Non-pigmented ciliary epithelial cell (primary cell): Measurements from ENCODE around the gene ROBO1.
"Not testable (repeated sequence)": the region's sequence is repeated elsewhere in the genome, so short reads cannot be mapped to it uniquely, and the experiment has no call there.

Experiments
- DNase-seq: peaks from one replicate; pipeline ENCODE4 v3.0.0-alpha.2; 2010; ENCODE audit warnings: low read depth

The ROBO1 gene

DNA sequence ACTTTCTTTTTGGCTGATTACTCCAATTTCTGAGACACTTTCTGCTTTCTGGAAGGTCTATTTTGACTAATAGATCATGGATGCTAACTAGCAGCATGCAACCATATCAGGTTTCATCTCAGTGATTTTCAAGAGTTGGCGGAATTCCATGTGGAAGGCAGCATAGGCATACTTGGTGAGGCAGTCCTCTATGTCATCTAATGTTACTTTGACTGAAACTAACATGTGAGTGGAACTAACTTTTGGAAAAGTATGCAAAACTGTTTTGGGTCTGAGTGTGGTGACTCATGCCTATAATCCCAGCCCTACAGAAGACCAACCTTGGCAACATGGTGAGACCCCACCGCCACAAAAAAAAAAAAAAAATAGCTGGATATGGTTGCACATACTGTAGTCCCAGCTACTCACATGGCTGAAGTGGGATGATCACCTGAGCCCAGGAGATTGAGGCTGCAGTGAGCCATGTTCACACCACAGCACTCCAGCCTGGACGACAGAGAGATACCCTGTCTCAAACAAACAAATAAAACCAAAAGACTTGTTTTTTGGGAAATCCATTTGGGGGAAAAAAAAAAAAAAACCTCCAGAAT lies 1033.7 kb downstream of the ROBO1 start:
- DNase-seq = no peak

DNA sequence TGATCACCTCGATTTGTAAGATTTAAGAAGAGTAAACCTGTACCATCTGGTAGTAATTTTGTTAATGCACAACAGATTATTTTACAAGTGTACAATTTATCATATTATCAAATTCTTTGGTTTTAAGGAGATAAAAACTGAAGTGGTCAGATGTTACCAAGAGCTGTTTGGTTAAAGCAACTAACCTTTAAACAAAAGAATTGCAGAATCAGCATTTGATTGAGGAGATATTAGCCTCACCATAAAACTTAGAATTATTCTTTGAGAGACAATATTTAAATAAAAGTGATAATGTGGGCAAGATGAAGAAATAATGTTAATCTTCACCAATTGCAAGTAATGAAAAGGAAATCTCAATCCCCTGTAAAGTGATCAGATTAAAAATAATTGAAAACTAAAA lies 1034.9 kb downstream of the ROBO1 start:
- DNase-seq = no peak

DNA sequence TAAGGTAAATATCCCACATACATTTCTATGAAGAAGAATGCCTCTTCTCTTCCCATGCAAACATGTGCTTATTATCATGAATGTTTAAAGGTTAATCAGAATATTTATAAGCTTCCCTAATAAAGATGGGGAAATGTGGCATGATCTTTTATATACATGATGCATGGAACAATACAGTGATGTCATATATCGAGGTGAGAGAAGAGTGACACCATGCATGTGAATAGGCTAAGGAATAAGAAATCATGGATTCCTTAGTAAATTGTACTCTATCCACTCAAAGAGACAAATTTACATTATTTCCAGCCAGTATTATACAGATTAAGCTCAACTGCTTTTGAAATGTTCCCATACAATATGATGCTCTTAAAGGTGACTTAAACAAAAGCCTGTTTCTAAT lies 1035.3 kb downstream of the ROBO1 start:
- no peak for DNase-seq

DNA sequence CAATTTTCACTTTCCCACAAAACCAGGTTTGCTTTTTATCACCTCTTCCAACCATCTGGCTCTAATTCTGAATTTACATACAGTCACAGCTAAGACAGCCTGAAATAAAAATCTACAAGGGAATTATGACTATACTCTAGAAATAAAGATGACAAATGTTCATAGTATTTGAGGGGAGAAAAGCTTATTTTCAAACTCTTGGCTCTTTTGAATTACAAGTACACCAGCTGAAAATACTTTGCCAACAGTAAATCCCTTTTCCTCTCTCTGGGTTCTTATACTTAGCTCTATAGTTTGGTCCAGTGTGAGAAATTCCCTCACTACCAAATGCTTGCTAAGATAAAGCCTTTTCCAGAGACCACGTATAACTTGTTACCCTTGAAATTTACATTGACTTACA lies 1037.9 kb downstream of the ROBO1 start:
- no peak for DNase-seq

DNA sequence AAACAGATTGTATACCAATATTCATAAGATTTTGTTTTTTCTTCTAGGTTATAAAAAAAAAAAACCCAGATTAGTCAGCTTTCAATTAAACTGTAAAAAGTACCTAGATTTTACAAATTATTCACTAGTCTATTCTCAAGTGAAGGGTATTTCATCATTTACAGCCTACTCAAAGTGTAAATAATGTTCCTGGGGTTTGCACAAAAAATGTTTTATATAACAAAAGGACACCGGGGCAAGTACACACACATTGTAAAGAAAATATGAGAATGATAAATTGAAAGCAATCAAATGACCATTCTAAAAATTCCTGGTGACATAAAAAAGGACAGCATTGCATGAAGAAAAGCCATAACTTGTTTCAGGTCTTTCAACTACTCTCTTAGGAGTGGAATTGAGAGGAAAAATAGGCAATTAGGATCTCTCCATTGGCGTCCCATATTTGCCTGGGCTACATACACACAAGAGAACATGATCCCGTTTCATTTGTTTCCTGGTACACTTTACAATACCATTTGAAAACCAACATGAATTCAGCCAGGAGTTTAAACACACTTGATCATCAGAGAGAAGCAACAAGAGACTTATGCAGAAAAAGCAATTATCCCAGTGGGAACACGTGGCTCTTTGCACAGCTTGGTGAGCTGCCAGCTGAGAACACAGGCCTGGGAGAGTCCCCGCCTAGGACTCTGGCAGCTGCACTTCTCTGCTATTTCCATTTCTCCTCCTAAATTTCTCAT lies 1039.2 kb downstream of the ROBO1 start:
- no peak for DNase-seq

DNA sequence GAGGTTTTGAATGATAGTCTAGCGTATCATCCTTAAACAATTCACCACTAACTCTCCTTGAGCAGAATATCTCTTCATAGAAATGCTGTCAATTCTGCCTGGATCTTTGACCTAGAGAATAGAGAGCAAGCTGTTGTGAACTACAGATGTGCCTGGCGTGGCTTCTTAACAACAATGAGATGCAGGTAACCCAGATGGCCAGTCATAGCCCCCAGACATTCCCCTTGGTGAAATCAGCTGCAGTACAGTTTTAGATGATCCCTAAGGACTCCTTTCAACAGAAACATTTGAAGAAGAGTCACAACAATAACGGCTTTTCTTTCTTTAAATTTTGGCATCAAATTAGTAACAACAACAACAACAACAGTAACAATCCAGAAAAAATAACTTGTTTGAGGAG lies 1041.3 kb downstream of the ROBO1 start:
- no peak for DNase-seq

DNA sequence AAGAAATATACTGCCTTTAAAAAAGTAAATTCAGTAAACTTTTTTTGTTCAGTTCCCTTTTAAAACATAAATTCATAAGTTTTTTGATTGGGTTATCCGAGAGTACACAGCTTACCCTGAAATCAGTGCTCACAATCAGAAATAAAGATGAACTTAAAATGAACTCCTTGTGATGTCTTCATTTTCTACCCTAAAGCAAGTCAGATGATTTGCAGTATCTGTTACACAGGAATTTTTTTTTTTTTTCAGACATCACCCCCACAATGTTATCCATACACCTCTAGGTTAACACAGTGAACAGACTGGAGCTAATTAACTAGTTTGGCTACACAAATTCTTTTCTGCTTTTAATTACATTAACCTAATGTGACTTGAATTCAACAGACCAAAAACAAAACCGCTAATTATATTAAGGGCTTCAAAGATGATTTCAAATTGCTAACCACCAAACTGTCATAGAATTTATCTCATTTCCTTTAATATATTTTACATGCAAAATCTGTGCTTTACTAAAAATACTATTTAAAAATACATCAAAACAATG lies 1042.0 kb downstream of the ROBO1 start:
- no peak for DNase-seq

DNA sequence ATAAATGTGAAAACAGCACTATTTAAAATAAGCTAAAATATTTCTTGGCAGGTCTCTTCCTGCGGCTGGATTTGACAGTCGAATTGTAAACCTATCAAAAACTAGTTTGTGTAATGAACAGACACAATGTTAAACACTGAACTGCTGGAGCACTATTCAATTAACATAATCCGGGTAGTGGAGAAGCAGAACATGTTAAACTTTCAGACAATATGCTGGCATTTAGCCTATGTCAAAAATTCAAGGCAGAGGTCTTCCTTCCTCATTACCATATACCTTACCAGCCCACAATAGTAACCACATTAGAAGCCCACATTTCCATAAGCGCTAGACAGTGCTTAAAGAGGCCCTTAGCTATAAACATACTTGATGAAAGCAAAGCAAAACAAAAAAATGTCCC lies 1042.9 kb downstream of the ROBO1 start:
- DNase-seq = no peak

DNA sequence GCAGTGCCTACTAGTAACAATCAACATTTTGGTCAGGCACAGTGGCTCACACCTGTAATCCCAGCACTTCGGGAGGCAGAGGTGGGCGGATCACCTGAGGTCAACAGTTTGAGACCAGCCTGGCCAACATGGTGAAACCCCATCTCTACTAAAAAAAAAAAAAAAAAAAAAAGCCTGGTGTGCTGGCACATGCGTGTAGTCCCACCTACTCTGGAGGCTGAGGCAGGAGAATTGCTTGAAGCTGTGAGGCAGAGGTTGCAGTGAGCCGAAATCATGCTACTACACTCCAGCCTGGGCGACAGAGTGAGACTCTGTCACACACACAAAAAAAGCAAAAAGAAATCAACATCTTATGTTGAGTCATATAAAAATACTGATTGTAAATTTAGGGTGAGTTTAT lies 1043.4 kb downstream of the ROBO1 start:
- DNase-seq = not testable (repeated sequence)

DNA sequence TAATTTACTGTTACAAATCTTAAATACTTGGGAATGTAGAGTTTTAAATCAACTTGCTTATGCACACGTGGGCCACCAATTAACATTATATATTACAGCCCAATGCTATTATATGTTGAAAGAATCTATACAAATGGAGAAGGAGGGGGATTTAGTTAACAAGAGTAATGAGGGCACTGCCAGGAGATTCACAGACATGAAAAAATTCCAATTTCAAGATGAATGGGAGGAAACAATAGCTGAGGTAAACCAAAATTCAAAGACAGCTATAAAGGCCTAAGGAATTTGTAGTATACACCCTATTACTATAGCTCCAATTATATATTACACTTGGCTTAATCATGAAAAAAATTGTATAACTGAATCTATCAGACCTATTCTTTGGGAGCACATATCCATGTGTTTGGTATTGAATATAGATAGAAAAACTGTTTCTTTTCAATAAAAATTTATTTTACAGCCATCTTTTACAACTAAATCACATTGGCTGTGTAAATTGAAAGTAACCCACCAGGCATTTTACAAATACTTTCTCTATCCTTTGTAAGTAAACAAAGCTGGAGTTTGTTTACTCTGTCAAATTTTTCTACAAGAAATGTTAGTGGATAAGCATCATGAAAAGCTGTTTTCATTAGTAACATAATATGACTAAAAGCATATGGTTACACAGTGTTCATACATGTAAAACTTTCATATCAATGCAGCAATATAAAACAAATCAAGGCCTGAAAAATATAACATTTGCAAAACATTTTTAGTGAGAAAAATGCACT lies 1045.8 kb downstream of the ROBO1 start:
- DNase-seq = no peak

DNA sequence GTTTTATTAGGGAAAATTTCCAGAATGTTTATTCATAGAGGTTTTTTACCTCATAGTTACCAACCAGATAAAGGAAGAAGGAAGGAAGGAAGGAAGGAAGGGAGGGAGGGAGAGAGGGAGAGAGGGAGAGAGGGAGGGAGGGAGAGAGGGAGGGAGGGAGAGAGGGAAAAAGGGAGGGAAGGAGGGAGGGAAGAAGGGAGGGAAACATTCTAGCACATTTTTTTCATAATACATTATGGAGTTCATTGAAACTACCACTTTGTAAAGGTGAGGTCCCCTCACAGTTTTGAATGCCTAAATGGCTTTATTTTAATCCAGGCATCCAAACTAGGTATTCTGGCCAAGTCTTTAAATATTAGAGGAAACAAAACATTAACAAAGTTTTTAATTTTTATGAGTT lies 1049.1 kb downstream of the ROBO1 start:
- DNase-seq = no peak

DNA sequence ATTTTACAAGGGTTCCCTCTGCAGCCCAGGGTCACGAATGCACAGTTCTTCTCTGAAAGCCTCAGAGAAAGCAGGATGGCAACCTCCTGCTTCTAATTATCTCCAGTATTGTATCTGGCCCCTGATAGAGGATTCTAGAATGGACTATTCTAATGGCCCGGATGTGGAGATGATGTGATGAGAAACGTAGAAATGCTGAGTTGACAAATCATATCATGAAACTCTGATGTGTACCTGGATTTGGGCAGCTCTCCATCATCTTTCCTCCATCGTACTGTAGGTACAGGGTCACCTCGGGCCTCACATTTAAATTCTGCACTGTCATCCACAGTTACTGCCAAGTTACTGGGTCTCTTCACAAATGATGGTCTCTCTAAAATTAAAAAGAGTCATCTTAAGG lies 1050.8 kb downstream of the ROBO1 start:
- no peak for DNase-seq

DNA sequence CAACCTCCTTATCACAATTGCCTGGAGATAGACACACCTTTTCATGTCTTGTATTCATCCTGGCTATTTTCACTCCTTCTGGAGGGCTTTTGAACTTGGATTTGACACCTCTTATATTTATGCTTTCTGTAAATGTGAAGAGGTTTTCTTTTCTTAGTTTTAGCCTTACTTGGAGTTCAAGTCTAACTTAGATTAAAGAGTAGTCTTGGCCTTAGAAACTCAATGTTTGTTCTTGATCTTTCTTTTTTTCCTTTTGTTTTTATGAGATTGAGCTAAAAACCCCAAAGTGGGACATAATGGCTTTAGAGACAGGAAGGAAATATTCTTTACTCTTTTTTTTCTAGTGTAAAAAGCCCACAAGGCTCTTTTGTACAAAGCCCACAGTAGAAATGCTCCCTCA lies 1054.9 kb downstream of the ROBO1 start:
- no peak for DNase-seq

DNA sequence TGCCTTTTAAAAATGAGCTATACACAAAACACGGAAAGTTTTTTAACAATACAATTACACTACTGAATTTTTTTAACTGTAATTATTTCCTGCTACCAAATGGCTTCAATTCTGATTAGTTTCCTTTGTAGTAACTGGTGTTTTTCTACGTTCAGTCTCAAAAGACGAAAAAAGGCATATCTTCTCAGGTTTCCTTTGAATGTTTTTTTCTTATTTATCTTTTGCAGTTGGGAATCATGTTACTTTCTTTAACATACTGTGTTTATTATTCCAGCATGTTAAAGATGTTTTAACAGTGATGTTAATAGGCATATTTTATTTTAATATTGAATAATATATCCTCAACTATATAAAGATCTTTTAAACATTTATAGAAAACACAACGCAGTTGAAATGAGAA lies 1055.5 kb downstream of the ROBO1 start:
- no peak for DNase-seq

DNA sequence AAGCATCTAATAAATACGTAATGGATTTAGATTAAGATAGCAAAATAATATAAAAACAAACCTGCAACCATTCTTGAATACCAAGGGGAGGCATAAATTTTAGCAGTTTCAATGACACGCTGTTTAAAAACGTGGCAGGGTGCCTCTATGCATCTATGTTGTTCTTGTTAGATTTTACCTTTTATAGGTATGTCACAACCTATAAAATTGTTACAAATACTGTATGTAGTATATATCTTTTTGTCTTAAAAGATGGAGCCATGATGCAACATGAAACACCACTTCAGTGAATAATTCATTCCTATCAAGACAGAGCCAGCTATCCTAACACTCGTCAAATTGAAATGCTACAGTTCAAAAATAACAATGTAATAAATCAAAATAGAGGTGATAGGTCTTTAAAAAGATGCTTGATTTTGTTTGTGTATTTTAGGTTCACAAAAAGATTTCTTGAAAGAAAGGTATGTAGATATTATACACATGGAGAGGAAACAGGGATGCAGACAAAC lies 1059.2 kb downstream of the ROBO1 start:
- no peak for DNase-seq

DNA sequence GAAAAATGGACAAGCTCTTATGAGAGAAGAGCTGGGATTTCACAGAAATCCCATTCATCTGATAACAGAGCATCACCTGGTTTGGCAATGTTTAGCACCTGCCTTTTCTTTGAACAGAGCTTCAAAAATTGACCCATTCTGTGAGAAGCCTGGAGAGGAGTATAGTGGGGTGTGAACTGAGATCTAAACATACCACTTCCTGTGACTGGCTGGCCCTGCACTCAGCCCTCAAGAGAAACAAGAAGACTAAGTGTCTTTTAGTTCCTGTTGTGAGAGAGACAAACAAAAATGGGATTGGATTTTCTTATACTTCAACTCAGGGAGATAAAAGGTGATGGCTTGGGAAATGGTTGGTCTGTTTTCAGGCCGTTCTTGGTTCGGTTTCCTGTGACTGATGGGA lies 1060.2 kb downstream of the ROBO1 start:
- DNase-seq = no peak

DNA sequence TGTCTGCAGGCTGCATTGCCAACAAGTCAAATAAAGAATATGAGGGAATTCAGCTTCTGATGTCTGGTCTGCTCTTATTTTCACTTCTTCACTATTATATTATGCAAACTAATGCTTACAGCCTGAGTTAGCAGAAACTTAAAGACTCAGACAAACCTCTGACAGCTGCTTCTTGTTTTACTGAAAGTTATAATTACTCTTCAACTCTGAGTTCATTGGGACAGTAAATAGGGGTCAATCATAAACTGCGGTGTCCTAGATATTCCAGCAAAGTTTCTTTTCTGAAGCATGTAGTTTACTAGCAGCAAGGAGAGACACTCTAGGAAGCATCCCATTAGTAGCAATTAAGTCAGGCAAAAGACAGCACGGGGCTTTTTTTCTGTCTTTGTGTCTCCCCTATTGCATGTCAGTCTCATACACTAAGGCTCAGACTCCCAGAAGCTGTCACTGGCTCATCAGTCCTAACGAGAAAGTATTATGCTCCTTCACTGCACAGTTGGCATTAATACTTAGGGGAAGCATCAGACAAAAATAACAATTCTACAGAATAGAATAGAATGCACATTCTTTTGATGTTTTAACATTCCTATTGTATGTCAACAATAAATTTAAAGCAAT lies 1060.8 kb downstream of the ROBO1 start:
- no peak for DNase-seq

DNA sequence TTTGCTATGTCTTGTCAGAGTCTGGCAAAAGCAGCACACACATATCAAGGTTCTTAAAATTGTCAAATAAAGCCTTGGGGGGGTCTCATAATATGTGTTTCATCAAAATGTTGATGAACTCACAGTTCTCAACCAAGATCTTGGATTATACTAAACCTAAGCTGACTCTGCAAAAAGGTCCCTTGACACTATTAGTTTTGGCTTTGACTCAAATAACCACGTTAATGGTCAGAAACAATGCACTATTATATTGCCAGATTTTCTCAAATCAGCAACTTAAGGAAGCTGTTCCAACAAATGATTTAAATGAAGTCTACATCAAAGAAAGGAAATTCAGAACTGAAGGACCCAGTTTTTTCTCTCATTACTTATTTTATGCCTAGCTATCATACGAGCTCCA lies 1063.9 kb downstream of the ROBO1 start:
- no peak for DNase-seq

DNA sequence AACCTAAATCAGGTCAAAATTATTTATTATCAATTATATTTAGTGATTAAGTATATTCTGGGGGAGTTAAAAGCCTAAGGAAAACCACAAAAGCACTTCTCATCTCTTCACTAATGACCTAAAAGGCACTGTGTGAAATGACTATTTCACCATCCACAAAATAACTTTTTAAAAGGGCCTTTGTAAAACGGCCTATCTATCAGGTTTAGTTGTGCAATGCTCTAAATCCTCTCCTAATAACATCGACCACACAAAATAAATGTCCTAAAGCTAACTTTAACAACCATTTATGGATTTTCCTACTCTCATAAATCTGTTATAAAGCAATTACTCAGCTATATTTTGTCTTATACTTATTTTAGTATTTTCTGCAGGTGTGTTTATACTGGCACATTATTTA lies 1066.3 kb downstream of the ROBO1 start:
- DNase-seq = no peak

DNA sequence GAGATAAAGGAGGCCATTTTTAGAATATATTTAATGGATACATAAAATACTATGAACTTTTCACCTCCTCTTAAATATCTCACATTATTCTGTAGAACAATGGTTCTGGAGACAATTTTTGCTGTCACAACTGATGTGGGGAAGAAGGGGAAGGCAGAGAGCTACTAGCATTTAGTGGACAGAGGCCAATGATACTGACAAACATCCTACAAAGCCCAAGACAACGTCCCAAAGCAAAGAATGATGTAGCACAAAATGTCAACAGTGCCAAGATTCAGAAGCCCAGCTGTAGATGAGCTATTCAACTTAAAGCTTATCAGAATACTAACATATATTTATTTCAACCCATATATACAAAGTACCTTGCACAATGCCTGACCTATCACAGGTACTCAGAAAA lies 1069.4 kb downstream of the ROBO1 start:
- no peak for DNase-seq

DNA sequence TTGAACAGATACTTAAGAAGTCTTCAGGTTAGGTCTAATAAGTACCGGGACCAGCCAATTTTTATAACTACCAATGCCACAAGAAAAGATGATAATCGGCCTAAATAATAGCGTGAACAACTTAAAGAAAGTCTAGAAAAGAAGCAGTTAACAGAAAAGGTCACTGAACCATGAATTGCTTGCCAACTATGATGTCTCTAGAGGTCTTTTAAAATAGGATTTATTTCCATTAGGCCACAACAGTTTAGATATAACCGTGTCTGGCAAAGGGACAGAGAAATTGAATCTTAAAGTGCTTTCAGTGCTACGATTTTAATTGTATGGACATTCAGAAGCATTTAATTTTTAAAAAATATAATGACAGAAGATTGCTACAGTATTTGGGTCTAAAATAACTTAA lies 1070.4 kb downstream of the ROBO1 start:
- no peak for DNase-seq

DNA sequence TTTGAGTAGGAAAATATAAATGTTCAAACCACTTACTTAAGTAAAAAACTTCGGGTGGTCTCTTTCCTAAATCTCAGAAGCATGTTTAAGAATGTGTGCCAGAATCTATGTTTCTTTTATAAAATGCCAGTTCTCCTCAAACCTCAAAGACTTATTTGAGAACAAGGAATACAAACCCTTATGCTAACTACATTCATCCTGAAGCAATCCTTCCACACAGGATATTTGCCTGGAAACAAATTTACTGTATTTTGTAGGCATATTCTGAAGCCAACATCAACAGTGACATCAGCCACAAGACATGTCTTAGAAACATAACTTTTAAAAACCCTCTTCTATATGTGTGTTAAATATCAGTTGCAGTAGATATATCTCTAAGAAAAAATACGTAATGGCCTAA lies 1077.0 kb downstream of the ROBO1 start:
- DNase-seq = no peak

DNA sequence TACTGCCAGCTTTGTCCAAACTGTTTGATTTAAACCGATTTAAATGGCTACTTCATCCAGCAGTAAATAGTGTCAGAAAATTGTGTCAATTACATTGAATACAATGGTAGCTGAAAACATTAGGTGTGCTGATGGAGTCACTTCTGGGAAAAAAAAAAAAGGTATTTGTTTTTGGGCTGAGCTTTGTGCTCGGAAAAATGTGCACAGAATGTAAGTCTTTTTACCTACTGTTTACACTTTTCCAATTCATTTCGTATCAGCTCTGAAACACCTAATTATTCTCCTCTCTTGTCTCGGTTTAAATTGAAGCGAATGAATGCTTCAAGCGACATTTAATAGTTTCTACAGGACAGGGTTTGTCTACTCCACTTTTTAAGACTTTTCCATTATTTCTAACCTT lies 1078.4 kb downstream of the ROBO1 start:
- DNase-seq = no peak
